GM06990 (cell line): Measurements from ENCODE around the gene DHDH.
"Not testable (repeated sequence)": the region's sequence is repeated elsewhere in the genome, so short reads cannot be mapped to it uniquely, and the experiment has no call there.

Source experiments
- DNase-seq: peaks from one replicate; pipeline ENCODE4 v3.0.0-alpha.2; 2011; ENCODE audit not compliant: insufficient read length; ENCODE audit errors: extremely low read depth
- H3K27me3 ChIP-seq: replicated peaks from 2 replicates; pipeline ENCODE4 v1.6.0; 2011; ENCODE audit warnings: low read length; ENCODE audit not compliant: control insufficient read depth, insufficient read depth
- H3K36me3 ChIP-seq: 2 replicates; pipeline ENCODE4 v1.5.1; 2011; ENCODE audit warnings: low read length; ENCODE audit not compliant: control insufficient read depth, insufficient read depth
- H3K4me3 ChIP-seq: replicated peaks from 2 replicates; pipeline ENCODE4 v1.5.1; 2011; ENCODE audit warnings: low read depth, mild to moderate bottlenecking, control low read depth, low read length
- CTCF ChIP-seq: IDR thresholded peaks from 2 replicates; pipeline ENCODE4 v1.5.1; 2011; ENCODE audit warnings: low read length, control low read depth, mild to moderate bottlenecking, inconsistent platforms; ENCODE audit not compliant: insufficient read depth, poor library complexity, severe bottlenecking

The DHDH gene

GRCh38 chr19:48921721-48922500 lies 11.6 kb upstream of the DHDH start:
- Histone ChIP-seq H3K36me3 (peaks cover 30% of the 10 kb centered on the region), H3K27me3 (no peaks in the 10 kb centered on the region), H3K4me3 (no peak overlapping the region)
- no peak for TF ChIP-seq CTCF
- no peak for DNase-seq

GRCh38 chr19:48922548-48923490 lies 10.7 kb upstream of the DHDH start:
- DNase-seq, result no peak
- no peaks in the 10 kb centered on the region for H3K27me3 ChIP-seq
- H3K36me3 ChIP-seq, result peaks cover 30% of the 10 kb centered on the region
- no peak overlapping the region for H3K4me3 ChIP-seq
- TF ChIP-seq CTCF, result no peak

- DNase-seq, result no peak
- no peak overlapping the region for H3K4me3 ChIP-seq
- H3K36me3 ChIP-seq, result peaks cover 16% of the 10 kb centered on the region
- no peak for TF ChIP-seq CTCF
- H3K27me3 ChIP-seq, result no peaks in the 10 kb centered on the region
Measured at GRCh38 chr19:48925240-48925843, 8.2 kb upstream of the DHDH start.

GRCh38 chr19:48925890-48926289 lies 7.6 kb upstream of the DHDH start:
- not testable (repeated sequence) for DNase-seq, H3K4me3 ChIP-seq, H3K27me3 ChIP-seq
- H3K36me3 ChIP-seq, result peaks cover 14% of the 10 kb centered on the region

- Histone ChIP-seq H3K4me3 (no peak overlapping the region), H3K27me3 (no peaks in the 10 kb centered on the region), H3K36me3 (peaks cover 5% of the 10 kb centered on the region)
- no peak for TF ChIP-seq CTCF
- no peak for DNase-seq
Measured at GRCh38 chr19:48926909-48927308, 6.6 kb upstream of the DHDH start.

GRCh38 chr19:48927692-48928091 lies 5.8 kb upstream of the DHDH start:
- H3K27me3 ChIP-seq, DNase-seq, H3K4me3 ChIP-seq, H3K36me3 ChIP-seq: not testable (repeated sequence)
